Cerebellar cortex (tissue), 1 donor: ENCODE data around the gene ARSB.
"Not testable (repeated sequence)": the region's sequence is repeated elsewhere in the genome, so short reads cannot be mapped to it uniquely, and the experiment has no call there.

Experiments used
- DNase-seq: peaks from one replicate; pipeline ENCODE4 v3.0.0-alpha.2; 2015; ENCODE audit warnings: low spot score

ARSB gene

DNA sequence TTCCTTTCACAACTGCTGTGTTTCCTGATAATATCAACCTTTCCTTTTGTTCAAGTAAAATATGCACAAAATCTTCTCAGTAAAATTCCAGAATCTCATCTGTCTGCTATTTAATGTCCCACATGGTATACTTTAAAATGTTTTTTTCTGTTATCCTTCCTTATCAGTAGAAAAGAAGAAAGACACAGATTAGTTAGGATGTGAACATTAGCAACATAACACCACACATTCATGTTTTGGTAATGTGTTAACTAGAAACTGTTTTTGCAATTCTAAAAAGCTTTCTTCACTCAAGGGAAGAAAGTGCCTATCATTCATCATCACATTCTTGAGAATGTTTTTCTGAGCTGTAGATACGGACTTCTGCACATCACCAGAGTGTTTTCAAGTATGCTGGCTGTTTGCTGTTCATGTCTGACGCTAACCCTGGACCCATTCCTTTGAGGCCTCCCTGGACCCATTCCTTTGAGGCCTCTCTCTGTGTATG is 10.5 kb upstream of the ARSB start:
- DNase-seq, result no peak

DNA sequence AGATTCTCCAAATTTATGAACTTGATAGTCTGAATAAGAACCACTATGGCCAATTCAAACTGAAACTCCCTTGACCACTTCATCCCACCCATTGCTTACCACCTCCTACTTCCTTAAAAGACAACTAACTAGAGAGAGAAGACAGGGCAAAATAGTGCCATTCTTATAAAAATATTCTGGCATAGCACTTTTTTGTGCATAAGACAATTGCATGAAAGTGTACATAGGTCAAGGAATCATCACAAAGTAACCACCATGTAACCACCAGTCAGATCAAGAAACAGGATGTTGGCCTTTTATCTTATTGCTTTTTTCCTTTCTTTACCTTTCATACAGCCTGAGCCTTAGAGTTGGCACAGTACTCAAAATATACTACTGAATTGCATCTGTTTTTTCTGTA is 8.1 kb upstream of the ARSB start:
- no peak for DNase-seq

DNA sequence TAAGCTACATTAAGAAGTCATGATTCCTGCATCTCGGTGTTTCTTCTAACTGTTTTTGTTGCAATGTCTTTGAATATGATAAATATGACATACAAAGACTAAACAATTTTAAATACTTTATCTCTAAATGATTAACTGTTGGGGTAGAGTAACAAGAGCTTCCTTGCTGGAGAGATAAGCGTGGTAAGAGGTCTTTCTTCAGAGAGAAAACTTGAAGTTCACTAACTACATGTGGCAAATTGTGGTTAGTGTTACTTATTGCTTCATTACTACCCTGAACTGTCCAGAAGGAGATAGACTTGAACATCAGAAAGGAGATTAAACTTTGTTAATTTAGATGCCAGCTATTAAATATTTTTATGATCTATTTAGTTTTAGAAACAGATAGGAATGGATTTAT is 7.0 kb upstream of the ARSB start:
- DNase-seq, result no peak

DNA sequence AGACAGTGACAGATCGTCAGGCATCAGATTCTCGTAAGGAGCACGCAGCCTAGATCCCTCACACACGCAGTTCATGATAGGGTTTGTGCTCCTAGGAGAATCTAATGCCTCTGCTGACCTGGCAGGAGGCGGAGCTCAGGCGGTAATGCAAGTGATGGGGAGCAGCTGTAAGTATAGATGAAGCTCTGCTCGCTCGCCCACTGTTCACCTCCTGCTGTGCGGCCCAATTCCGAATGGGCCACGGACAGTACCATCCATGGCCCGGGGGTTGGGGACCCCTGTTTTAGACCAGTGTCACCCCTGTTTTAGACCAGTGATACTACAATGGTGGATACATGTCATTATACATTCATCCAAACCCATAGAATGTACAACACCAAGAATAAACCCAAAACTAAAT is 4.0 kb upstream of the ARSB start:
- DNase-seq, result no peak

DNA sequence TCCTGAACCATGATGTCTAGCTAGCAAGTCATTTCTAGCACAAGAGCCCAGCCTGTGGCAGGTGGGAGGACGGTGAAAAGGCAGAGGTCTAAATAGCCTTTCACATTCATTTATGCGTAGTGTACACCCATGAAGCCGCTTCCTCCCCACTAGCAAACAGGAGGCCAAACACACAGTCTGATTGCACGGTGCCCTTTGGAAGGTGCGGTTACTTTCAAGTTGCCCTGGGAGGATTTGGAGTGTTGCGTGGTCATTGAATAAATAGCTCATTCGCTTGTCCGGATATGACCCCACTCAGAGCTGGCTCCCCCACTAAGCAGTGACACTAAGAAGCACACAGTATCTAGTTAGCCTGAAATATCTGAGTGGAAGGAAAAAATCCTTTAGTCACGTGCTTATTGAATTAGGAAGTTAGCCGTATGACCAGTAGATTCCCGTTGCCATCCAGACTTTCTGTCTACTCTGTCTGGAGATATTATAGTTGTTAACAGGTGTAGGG is 664 bp upstream of the ARSB start:
- DNase-seq, result peak; percentile 63

DNA sequence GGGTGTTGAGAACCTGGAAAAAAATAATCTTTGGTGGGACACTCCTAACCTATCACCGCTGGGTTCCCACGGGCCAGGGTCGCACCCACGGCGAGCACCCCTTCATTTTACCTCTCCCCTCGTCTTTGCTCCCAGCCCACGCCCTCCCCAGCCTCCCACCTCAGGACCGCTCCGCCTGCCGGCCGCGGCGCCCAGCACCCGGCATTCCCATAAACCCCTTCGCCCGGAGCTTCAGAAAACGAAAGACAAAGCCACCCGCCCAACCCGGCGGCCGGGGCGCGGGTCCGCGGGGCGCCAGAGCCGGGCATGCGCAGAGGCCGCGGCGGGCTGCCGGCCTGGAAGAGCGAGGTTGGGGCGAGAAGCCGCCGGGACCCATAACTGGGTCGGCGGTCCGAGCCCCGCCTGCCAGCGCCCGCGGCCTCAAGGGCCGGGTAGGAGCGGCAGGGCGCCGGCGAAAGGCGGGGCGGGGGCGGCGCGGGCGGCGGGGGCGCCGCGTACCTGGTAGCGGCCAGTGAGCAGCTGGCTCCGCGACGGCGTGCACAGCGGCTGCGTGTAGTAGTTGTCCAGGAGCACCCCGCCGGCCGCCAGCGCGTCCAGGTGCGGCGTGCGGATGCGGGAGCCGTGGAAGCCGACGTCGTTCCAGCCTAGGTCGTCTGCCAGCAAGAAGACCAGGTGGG is 533 bp downstream of the ARSB start:
- peak; percentile 82 for DNase-seq

DNA sequence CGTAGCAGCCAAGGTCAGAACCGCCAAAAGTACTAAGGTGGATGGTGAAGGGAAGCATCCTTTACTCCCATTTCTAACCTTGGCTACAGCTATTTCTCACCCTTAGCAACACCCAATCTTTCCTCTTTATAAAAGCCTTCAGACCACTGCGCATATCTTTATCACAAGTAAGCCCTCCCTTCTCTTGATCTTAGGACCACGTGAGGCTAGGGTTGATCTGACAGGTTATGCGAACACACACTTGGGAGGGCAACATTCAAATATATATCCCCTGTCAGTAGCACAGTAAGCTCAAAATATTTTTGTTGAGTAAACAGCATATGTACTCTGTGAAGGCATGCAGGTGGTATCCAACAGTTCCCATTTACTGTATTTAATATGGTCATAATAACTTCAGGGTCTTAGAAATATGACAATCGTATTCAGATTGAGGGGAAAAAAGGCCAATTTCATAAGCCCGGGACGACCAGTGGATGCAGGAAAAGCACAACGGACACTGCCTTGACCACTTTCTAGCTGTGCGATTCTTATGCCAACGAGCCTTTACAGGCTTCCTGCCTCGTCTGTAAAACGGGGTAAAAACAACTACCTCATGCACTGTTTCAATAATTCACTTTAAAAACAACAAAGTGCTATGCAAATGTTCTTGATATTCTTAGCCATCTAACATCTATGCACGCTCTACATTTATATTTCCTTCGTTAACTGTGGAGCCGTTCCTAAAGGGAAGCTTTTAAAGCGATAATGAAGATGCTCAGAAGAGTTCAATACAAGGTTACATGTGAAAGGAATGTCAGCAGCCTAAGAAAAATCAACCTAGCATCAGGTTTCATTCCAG is 1.3 kb downstream of the ARSB start:
- DNase-seq, result peak; percentile 54

DNA sequence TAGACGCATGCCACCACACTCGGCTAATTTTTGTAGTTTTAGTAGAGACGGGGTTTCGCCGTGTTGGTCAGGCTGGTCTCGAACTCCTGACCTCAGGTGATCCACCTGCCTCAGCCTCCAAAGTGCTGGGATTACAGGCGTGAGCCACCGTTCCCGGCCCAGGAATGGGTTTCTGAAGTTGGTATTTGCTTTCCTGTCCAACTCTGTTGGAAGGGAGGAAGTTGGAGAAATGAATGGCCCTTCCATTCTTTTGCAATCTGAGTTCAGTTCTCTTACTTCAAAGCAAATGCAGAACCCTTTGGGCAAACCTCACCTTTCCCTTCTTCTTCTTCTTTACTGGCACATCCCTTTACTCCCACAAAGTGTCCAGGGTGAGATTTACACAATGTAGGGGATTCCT is 1.9 kb downstream of the ARSB start:
- not testable (repeated sequence) for DNase-seq

DNA sequence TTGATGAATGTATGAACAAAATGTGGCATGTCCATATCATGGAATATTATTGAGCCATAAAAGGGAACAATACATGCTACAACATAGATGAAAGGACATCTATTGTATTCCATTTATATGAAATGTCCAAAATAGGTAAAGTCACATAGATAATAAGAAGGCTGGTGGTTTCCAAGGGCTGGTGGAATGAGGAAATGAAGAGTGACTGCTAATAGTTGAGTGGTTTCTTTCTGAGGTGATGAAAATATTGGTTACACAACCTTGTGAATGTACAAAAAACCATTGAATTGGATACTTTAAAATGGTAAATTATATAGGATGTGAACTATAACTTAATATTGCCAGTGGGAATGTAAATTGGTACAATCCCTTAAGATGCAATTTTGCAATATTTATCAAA is 5.2 kb downstream of the ARSB start:
- no peak for DNase-seq

DNA sequence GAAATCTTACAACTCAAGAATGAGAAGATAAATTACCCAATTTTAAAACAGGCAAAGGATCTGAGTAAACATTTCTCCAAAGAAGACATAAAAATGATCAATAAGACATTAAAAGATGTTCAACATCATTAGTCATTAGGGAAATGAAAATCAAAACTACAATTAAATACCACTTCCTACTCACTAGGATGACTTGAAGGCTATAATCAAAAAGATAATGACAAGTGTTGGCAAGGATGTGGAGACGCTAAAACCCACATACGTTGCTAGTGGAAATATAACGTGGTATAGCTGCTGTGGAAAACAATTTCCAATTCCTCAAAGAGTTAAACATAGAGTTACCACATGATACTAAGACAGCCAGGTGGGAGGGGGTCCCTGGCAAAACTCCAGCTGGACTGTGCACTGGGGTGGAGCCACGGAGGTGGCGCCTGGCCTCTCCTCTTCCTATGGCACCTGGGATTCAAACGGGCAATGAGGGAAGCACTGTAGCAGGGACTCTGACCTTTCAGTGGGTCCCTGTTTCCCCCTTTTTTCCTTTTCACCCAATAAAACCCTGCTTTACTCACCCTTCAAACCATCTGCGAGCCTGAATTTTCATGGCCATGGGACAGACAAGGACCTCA is 5.9 kb downstream of the ARSB start:
- no peak for DNase-seq

DNA sequence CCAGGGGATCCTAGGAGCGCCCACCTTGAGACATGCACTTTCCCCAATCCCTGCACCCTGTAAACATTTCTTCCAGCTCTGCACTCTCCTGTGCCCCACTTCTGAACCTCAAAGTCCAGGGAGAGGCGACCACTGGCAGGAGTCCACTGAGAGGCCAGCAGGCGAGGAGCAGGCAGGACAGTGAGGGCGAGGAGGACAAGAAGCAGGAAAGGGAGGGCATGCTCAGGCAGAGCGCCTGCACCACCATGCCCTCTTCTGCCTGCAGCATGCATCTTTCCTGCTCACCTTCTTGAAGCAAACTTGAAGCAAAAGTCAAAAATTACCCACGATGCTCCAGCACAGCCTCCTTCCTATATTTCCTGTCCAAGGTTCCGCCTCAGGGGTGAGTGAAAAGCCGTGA is 10.1 kb downstream of the ARSB start:
- DNase-seq, result no peak

DNA sequence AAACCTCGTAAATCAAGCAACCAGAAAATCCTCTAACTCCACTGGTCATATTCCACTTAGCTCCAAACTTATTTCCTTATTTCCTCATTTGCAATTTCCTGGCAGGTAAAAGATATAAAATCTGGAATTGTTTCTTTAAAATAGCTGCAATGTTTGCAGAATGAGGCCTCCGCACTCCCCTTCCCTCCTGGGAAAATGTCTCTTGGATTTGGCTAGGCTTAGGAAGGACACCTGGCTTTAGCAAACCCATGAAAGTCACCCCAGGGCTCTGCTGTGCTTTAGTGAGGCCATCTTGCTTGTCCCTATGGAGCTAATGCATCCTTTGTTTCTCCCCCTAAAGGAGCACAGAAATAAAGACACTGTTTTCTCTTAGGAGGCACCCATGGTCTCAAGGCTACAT is 10.5 kb downstream of the ARSB start:
- peak; percentile 5 for DNase-seq

DNA sequence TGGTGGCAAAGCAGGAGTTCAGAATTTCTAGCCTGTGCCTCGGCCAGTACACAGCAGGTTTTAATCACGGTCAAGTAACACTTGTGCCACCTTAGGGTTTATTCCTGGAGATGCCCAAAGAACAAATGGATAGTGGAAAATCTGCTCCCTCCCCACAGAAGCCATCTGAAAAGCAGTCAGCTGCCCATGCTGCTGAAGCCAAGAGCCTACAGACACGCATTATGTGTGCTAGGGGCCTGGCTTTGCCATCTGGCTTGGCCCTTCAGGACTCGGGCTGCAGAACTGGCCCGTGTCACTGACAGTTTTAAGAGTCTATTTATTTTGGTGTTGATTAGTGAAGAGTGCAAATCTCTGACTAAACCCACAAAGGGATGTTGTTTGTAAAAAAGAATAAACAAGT is 11.1 kb downstream of the ARSB start:
- DNase-seq, result peak; percentile 96

DNA sequence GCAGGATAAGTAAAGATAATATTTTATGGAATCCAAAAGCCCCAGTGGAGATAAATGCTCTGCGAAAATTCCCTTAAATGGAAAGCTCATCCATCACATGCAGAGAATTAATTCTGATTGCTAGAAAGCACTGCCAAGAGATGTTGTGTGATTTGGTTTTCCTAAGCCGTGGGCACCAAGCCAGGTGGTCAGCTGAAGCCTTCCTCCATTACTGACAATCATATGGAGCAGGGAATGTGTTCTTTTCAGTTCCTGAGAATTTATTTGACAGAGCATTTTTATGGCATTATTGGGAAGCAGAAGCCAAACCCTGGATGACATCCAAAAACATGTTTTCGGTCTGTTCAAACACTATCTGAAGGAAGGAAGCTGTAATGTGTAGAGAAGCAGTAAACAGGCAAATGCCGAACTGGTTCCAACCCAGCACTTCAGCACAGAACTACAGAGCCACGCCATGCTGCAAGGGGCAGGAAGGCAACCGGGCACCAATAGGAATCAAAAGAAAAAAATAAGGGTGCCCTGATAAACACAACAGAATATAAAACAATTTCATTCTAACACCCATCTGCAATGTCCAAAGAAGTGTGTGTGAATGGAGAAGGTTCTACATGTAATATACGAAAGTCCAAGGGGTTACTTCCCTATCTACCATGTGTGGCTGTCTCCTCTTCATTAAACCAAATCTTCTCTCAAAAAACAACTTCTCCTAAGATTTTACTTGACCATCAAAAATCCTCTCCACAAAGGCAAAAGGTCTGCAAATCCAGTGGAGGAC is 12.3 kb downstream of the ARSB start:
- peak; percentile 53 for DNase-seq

DNA sequence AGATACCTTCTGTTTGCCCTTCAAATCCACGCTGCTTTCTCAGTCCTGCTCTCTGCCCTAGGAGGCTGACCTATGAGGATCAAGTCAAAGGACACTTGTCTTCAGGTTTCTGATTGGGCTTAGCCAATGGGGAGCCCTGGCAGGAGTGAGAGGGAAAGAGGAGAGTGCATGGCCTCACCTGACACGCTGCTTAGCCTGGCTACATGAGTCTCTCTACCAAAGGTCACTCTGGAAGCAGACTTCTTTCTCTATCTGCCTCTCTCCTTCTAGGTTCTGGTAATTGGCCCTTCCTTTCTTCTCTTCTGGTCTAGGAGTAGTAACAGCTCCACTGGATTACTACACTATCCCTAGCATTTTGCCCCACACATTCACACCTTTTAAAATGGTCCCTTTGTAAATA is 13.1 kb downstream of the ARSB start:
- no peak for DNase-seq

DNA sequence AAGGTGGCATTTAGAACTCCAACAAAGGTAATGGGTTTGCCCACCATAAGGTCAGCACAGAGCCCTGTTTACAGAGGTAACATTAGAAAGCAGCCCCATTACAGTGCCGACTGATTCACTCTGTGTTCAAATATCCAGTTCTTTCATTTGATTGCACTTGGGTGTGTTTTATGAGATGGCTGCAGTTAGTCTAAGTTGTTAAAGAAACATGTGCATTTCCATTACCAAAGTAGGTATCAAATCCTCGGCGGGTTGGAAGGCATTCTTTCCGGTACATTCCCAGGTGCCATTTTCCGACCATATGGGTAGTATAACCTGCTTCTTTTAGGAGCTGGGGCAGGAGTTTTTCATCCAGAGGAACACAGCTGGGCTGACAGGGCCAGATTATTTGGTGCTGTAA is 16.3 kb downstream of the ARSB start:
- DNase-seq, result no peak

DNA sequence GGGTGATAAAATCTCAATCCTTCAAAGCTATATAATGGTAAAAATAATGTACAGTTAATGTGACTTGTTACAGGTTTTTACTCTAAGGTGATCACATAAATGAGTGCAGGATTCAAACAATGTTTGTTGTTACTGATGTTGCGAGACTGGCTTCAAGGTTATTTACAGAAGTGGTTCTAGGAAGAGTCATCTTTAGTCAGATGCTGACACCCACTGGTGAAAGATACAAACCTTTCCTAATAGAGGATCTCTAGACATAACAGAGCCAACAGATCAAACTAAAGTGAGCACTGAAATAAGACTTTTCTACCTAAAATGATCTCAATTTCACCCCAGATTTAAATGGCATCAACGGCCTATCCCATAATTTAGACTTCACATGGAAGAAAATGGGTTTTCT is 20.2 kb downstream of the ARSB start:
- peak; percentile 77 for DNase-seq

DNA sequence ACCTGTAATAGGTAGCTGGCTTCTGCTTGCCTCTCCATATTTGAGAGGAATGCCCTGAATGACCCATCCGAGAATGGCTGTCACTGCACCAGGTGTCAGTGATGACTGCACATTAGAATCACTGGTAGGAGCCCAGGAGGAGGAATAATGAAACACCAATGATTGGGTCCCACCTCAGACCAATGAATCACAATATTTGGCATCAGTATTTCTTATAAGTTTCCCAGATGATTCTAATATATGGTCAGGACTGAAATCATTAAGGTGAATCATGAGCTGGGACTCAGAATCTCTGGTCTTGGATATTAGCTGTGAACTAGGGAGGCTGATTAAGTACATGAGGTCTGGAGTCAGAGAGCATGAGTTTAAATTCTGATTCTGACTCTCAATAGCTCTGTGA is 23.4 kb downstream of the ARSB start:
- DNase-seq, result no peak

DNA sequence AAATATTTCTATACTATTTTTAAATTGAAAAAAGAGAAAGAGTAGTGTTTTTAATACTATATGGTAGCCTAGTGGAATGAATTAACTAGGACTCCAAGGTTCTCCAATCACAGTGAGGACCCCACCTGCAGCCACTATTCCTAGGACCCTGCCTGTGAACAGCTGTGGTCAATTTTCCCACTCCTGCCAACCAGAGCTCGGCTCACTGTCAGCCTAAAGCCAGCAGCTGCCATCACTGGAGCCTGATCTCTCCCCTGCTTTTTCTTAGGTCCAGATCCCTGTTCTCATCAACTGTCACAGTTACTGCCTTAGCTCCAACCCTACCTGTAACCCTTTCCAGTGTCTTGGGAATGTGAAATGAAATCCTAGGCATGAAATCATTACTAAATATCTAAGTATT is 25.3 kb downstream of the ARSB start:
- DNase-seq, result no peak

DNA sequence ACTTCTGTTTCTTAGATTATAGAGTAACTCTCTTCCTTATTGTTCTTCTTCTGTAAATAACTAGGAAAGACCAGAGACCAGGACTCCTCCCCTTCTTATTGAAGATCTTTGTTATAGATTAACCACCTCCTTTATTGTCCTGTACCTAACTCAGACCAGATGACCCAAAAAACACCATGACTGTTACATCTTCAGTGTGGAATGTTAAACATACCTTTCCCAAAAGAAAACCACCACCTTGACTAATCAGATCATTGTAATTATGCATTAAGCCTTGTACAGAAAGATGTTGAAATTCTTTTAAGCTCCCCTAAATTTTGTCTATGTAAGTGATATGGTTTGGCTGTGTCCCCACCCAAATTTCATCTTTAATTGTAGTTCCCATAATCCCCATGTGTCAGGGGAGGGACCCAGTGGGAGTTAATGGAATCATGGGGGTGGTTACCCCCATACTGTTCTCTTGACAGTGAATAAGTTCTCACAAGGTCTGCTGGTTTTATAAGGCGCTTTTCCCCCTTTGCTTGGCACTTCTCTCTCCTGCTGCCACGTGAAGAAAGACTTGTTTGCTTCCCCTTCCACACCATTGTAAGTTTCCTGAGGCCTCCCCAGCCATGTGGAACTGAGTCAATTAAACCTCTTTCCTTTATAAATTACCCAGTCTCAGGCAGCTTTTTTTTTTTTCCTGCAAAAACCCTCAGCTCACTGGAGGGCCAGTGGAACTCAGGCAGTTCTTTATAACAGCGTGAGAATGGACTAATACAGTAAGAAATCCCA is 26.3 kb downstream of the ARSB start:
- DNase-seq, result no peak

DNA sequence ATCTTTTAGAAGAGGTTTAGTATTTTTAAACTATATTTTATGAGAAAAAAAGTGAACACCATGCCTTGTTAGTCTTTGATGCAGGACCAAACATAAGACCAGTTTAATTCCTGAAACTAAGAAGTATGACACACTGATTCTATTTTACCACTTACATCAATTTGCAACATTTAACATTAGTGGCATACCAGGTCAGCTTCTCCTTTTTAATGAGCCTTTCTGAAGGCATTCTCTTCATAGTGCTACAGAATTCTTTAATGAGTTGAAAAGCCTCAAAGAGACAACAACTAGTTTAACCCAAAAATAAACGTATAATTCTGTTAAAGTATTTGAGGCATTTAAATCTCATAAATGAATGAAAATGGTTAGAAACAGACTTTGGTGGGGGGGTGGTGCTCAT is 28.2 kb downstream of the ARSB start:
- no peak for DNase-seq
